Liver (tissue), 3 donors: ENCODE measurements around the gene PLCG2.

Source experiments
- CTCF ChIP-seq: fragments of 150-350 bp; IDR thresholded peaks from 2 replicates; pipeline ENCODE4 v1.5.1; 2017; ENCODE audit warnings: improper control_type of control experiment, low read depth, low read length; ENCODE audit not compliant: missing input control
- FOXA1 ChIP-seq: IDR thresholded peaks from 2 replicates; pipeline ENCODE4 v1.6.1; 2016; ENCODE audit warnings: antibody characterized with exemption
- GABPA ChIP-seq, 2 donors: IDR thresholded peaks in 1 of 2; conservative IDR thresholded peaks in 1 of 2; 2 replicates each; pipeline ENCODE4 v1.6.1; 2016; ENCODE audit warnings: antibody characterized with exemption in 2 of 2, mild to moderate bottlenecking in 1 of 2, moderate library complexity in 1 of 2
- HNF4A ChIP-seq, 2 donors: conservative IDR thresholded peaks; 2 replicates each; pipeline ENCODE4 v1.6.1; 2016; ENCODE audit warnings: antibody characterized with exemption in 2 of 2, mild to moderate bottlenecking in 2 of 2
- JUND ChIP-seq, 2 donors: IDR thresholded peaks; 2 replicates each; pipeline ENCODE4 v1.6.1; 2016; ENCODE audit warnings: antibody characterized with exemption in 2 of 2
- NR2F2 ChIP-seq: IDR thresholded peaks from 2 replicates; pipeline ENCODE4 v1.6.1; 2016; ENCODE audit warnings: antibody characterized with exemption
- RAD21 ChIP-seq, 2 donors: IDR thresholded peaks; 2 replicates each; pipeline ENCODE4 v1.6.1; 2016; ENCODE audit warnings: antibody characterized with exemption in 2 of 2, mild to moderate bottlenecking in 2 of 2
- SP1 ChIP-seq: IDR thresholded peaks from 2 replicates; pipeline ENCODE4 v1.6.1; 2018; ENCODE audit warnings: antibody characterized with exemption, mild to moderate bottlenecking
- TAF1 ChIP-seq: conservative IDR thresholded peaks from 2 replicates; pipeline ENCODE4 v1.6.1; 2016; ENCODE audit warnings: antibody characterized with exemption, mild to moderate bottlenecking
- YY1 ChIP-seq: IDR thresholded peaks from 2 replicates; pipeline ENCODE4 v1.6.1; 2016; ENCODE audit warnings: antibody characterized with exemption, mild to moderate bottlenecking
- ZBTB33 ChIP-seq: IDR thresholded peaks from 2 replicates; pipeline ENCODE4 v1.6.1; 2016; ENCODE audit warnings: antibody characterized with exemption
- TF ChIP-seq, protein P1 (sequence below): IDR thresholded peaks from 2 replicates; pipeline ENCODE4 v1.6.1; 2016; ENCODE audit warnings: antibody characterized with exemption
- TF ChIP-seq, protein P2 (sequence below): IDR thresholded peaks from 2 replicates; pipeline ENCODE4 v1.6.1; 2016; ENCODE audit warnings: antibody characterized with exemption, mild to moderate bottlenecking
- TF ChIP-seq, protein P3 (sequence below): IDR thresholded peaks from 2 replicates; pipeline ENCODE4 v1.6.1; 2016; ENCODE audit warnings: antibody characterized with exemption
- donor health status: healthy.
- donor health status: healthy.

DNA sequence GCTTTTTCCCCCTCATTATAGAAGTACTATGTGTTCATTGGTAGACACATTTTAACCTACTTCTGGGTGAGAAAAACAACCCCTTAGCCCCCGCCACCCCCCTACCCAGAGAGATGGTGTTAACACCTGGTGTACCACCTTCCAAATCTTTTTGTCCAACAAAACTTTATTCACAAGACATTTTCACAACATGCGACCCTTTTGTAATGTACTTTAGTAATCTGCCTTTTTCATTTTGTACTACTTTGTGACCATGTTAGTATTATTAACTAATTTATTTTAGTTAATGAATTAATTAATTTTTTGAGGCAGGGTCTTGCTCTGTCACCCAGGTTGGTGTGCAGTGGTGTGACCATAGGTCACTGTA, 20.0 kb downstream of the PLCG2 start:
- TF ChIP-seq GABPA (IDR thresholded peaks at IDR 0.05 in 1 of 2, conservative IDR thresholded peaks at IDR 0.05 in 1 of 2) (no peak), CTCF (no peak), YY1 (no peak), ZBTB33 (no peak), RAD21 (IDR thresholded peaks at IDR 0.05) (no peak), JUND (IDR thresholded peaks at IDR 0.05) (no peak), TAF1 (no peak), NR2F2 (no peak), SP1 (no peak), HNF4A (conservative IDR thresholded peaks at IDR 0.05) (no peak), FOXA1 (no peak)
- TF ChIP-seq, protein P1, sequence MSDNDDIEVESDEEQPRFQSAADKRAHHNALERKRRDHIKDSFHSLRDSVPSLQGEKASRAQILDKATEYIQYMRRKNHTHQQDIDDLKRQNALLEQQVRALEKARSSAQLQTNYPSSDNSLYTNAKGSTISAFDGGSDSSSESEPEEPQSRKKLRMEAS, result no peak
- TF ChIP-seq, protein P2, sequence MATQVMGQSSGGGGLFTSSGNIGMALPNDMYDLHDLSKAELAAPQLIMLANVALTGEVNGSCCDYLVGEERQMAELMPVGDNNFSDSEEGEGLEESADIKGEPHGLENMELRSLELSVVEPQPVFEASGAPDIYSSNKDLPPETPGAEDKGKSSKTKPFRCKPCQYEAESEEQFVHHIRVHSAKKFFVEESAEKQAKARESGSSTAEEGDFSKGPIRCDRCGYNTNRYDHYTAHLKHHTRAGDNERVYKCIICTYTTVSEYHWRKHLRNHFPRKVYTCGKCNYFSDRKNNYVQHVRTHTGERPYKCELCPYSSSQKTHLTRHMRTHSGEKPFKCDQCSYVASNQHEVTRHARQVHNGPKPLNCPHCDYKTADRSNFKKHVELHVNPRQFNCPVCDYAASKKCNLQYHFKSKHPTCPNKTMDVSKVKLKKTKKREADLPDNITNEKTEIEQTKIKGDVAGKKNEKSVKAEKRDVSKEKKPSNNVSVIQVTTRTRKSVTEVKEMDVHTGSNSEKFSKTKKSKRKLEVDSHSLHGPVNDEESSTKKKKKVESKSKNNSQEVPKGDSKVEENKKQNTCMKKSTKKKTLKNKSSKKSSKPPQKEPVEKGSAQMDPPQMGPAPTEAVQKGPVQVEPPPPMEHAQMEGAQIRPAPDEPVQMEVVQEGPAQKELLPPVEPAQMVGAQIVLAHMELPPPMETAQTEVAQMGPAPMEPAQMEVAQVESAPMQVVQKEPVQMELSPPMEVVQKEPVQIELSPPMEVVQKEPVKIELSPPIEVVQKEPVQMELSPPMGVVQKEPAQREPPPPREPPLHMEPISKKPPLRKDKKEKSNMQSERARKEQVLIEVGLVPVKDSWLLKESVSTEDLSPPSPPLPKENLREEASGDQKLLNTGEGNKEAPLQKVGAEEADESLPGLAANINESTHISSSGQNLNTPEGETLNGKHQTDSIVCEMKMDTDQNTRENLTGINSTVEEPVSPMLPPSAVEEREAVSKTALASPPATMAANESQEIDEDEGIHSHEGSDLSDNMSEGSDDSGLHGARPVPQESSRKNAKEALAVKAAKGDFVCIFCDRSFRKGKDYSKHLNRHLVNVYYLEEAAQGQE, result no peak
- TF ChIP-seq, protein P3, sequence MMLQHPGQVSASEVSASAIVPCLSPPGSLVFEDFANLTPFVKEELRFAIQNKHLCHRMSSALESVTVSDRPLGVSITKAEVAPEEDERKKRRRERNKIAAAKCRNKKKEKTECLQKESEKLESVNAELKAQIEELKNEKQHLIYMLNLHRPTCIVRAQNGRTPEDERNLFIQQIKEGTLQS, result no peak
